ENCODE results near the gene MYLK4.

Gene MYLK4

DNA sequence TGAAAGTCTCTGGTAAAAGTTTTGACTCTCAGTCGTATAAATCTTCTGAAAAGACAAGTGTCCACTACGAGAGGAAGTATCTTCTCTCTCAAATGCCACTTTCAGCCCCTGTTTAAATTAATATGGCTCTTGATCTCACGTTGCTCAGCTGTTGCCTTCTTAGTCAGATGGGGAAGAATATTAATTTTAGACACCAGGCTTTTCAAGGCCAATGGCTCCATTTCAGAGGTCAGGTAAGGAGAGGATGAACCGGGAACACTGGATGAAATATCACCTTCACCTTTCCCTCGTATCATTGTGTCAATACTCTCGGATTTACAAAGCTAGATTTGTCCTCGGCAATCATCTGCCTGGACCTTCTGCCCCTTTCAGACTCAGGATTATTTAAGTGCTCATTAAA, at the start of gene MYLK4:
MYLK4 (minus strand) TSS at position 91 of the 400 bp plus-strand sequence. CDS start 1,628 bp downstream, outside the sequence.
- TF ChIP-seq, protein P1, sequence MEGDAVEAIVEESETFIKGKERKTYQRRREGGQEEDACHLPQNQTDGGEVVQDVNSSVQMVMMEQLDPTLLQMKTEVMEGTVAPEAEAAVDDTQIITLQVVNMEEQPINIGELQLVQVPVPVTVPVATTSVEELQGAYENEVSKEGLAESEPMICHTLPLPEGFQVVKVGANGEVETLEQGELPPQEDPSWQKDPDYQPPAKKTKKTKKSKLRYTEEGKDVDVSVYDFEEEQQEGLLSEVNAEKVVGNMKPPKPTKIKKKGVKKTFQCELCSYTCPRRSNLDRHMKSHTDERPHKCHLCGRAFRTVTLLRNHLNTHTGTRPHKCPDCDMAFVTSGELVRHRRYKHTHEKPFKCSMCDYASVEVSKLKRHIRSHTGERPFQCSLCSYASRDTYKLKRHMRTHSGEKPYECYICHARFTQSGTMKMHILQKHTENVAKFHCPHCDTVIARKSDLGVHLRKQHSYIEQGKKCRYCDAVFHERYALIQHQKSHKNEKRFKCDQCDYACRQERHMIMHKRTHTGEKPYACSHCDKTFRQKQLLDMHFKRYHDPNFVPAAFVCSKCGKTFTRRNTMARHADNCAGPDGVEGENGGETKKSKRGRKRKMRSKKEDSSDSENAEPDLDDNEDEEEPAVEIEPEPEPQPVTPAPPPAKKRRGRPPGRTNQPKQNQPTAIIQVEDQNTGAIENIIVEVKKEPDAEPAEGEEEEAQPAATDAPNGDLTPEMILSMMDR (conservative IDR thresholded peaks at IDR 0.05; ENCODE audit: low read length), result no peak
- H3K4me3 ChIP-seq (ENCODE audit: low read length), result no peak within 1 kb of the TSS
- no peak for DNase-seq (ENCODE audit: low read depth)

DNA sequence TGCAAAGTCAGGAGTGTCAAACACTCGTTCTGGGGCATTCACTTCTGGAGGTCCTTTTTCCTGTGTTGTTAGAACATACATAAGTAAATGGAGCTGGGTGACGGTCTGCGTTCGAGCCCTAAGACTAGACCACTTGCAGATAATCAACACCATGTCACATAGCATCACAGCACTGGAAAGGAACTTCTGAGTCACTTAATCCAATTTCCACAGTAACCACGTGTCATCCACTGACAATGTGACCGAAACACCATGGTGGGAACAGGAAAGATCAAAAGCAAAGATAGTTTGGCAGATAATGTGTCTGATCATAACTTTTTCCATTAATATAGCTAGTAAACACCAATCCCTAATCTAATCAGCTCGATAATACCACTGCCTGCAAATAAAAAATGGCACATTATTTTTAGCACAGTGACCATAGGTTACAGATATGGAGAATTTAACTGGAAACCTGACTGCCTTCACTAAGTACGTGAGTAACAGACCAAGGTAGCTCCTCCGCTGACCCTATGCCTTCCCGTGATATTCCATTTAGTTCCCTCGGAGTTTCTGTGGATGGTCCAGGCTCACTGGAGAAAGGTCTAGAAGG, 49.3 kb upstream of the MYLK4 start:
- DNase-seq (ENCODE audit: low read depth), result no peak
- TF ChIP-seq, protein P1 (conservative IDR thresholded peaks at IDR 0.05; ENCODE audit: low read length), result no peak
- no peak overlapping the region for H3K4me3 ChIP-seq (ENCODE audit: low read length)

DNA sequence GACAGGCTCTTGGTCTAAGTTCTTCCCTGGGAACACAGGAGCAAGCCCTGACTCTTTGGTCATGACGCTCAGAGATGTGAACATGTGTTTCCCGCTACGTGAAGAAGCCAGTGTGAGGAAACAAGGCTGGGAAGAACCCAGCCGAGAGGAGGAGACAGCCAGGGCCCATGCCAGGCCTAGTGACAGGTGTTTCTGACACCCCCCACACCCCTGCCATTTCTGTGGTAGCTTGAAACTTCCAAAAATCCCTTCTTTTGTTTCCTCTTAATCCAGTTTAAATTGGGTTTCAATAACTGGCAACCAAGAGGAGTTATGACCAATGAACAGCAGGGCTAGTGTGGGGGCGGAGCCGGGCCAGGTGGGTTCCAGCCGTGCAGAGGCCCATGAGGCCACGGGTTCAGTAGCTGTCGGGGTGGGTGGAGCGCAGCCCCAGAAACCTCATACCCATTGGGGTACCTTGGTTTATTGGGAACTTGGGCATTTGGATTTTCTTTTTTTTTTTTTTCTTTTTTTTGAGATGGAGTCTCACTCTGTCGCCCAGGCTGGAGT, 47.9 kb upstream of the MYLK4 start:
- no peak overlapping the region for H3K4me3 ChIP-seq (ENCODE audit: low read length)
- no peak for DNase-seq (ENCODE audit: low read depth)
- TF ChIP-seq, protein P1 (conservative IDR thresholded peaks at IDR 0.05; ENCODE audit: low read length), result no peak

DNA sequence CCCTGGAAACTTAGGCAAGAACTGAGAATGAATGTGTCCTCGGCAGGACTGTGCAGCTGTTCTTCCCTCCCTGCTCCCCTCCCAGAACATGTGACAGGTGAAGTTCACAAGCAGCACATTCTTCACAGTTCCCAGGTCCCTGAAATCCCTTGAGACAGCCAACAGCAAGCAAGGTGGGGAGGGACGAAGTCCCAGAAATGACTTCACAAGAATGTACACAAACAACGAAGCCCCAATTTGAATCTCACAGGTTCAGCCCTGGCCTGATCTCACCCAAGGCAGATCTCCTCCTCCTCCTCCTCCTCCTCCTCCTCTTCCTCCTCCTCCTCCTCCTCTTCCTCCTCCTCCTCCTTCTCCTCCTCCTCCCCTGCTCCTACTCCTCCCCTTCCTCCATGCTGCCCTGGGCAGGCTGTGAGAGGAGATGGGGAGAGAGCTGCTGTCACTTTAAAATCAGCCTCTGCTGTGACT, 46.9 kb upstream of the MYLK4 start:
- DNase-seq (ENCODE audit: low read depth), result no peak
- TF ChIP-seq, protein P1 (conservative IDR thresholded peaks at IDR 0.05; ENCODE audit: low read length), result no peak
- H3K4me3 ChIP-seq (ENCODE audit: low read length), result no peak overlapping the region

DNA sequence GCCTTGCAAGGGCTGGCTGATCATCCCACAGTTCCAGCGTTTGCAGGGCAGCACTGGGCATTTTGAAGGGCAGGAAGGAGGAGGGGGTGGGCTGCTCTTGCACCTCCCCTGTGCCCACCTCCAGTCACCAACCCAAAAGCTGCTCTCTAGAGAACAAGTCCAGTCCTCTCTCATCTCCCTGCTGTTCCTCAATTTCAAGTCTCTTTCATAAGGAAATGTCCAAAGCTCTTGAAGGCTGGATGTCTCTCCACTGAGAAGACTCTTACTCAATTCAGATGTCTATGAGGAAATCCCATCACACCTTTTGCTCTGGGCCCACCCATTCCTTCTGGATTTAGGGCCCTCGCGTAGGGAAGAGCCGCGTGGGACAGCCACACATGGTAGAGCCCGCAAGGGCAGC, 46.1 kb upstream of the MYLK4 start:
- TF ChIP-seq, protein P1 (conservative IDR thresholded peaks at IDR 0.05; ENCODE audit: low read length), result no peak
- no peak for DNase-seq (ENCODE audit: low read depth)

DNA sequence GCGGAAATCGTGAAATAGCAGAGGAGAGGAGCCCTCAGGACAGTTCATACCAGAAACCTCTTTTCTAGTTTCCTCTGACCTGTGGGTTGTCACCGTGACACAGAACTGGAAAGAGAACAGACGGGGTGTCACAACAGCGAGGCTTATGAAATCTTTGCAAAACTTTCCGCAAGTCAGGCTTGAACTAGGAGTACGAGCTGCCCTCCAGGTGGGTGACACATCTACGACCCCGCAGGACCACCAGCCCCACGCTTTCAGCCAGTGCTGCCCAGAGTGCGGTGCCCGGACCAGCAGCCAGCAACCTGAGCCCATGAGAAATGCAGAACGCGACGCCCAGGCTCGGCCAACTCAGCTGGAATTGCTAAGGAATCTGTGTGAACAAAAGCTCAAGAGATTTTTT, 45.2 kb upstream of the MYLK4 start:
- TF ChIP-seq, protein P1 (conservative IDR thresholded peaks at IDR 0.05; ENCODE audit: low read length), result no peak
- no peak for DNase-seq (ENCODE audit: low read depth)
- H3K4me3 ChIP-seq (ENCODE audit: low read length), result no peak overlapping the region

More for the DNA sequence above, 46.1 kb upstream of the MYLK4 start:
- no peak overlapping the region for H3K4me3 ChIP-seq (ENCODE audit: low read length)

DNA sequence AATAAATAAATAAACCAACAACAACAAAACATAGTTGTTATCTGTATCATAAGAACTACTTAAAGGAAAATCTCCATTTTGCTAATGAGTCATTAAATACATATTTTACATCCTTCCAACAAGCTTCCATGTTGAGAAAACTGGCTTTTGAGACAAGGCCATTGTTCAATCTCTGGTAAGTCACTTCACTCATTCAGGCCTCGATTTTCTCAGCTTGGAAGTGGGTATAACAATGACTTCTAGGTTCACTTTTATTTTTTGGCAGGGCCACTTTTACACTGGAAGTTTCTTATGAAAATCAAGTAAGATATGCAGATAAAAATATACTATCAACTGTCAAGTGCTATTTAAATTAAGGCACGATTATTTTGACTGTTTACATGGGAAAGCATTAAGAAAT, 44.4 kb upstream of the MYLK4 start:
- H3K4me3 ChIP-seq (ENCODE audit: low read length), result no peak overlapping the region
- DNase-seq (ENCODE audit: low read depth), result no peak
- TF ChIP-seq, protein P1 (conservative IDR thresholded peaks at IDR 0.05; ENCODE audit: low read length), result no peak

Measured in AG10803 (cell line).